Kidney (tissue), 14 donors: ENCODE results near the gene SRGAP3. TPM values are rescaled to one million over a fixed set of nuclear protein-coding genes. Genes with fewer than 3 reads are reported as not detected.

Source experiments
- DNase-seq, 5 donors: peaks; one replicate each; pipeline ENCODE4 v3.0.0-alpha.2; 2013 to 2020
- FAIRE-seq: peaks from 2 replicates; lab custom pipeline; 2012; peaks lifted over from hg19 to GRCh38; lab: Jason Lieb, UNC
- H3K27ac ChIP-seq, 2 donors: one replicate each; pipeline ENCODE4 v1.7.0; 2013; ENCODE audit warnings: low read depth in 2 of 2, low read length in 2 of 2, inconsistent platforms in 1 of 2
- H3K27me3 ChIP-seq: one replicate; pipeline ENCODE4 v1.7.1; 2013; ENCODE audit warnings: low read length, inconsistent platforms; ENCODE audit not compliant: control insufficient read depth, insufficient read depth
- H3K36me3 ChIP-seq, 3 donors: one replicate each; pipeline versions ENCODE4 v1.7.0 to v1.7.1; 2013; ENCODE audit warnings: low read length in 3 of 3, control low read depth in 1 of 3, inconsistent platforms in 1 of 3; ENCODE audit not compliant: insufficient read depth in 3 of 3, control insufficient read depth in 2 of 3
- H3K4me1 ChIP-seq, 3 donors: one replicate each; pipeline versions ENCODE4 v1.7.0 to v1.7.1; 2013; ENCODE audit warnings: low read length in 3 of 3, inconsistent platforms in 1 of 3, low read depth in 1 of 3; ENCODE audit not compliant: control insufficient read depth in 2 of 3, insufficient read depth in 2 of 3
- H3K4me3 ChIP-seq, 3 donors: one replicate each; pipeline versions ENCODE4 v1.7.0 to v1.8.1; 2013; ENCODE audit warnings: low read length in 3 of 3, control low read depth in 1 of 3, inconsistent platforms in 1 of 3
- H3K9ac ChIP-seq, 3 donors: one replicate each; pipeline versions ENCODE4 v1.7.0 to v1.7.1; 2013; ENCODE audit warnings: low read length in 3 of 3, control low read depth in 1 of 3, inconsistent platforms in 1 of 3
- H3K9me3 ChIP-seq, 3 donors: one replicate each; pipeline versions ENCODE4 v1.7.0 to v1.7.1; 2013; ENCODE audit warnings: low read length in 3 of 3, control low read depth in 1 of 3, inconsistent platforms in 1 of 3; ENCODE audit not compliant: control insufficient read depth in 2 of 3, insufficient read depth in 1 of 3
- intact Hi-C: fragments of 100-400 bp; cut with DNase I; formaldehyde crosslinking; loops from one replicate; pipeline ENCODE4 v1.11.1; 2022
- polyA plus RNA-seq: library from polyadenylated mRNA; stranded (reverse); fragments of 350-450 nt; fragmentation: Illumina TruSeq; extraction: RNeasy Lipid Tissue Mini Kit (QIAGEN cat#74804); gene quantifications from one replicate; pipeline ENCODE4 v1.2.3, GENCODE V29; 2014; ENCODE audit warnings: low read depth, low replicate concordance; ENCODE audit not compliant: insufficient read depth
- total RNA-seq: library from RNA; stranded (reverse); fragmentation: NEBNext Ultra II Directional; extraction: Animal tissue kit (Norgen Biotek cat#: 25700); gene quantifications from one replicate; pipeline ENCODE4 v1.2.1, GENCODE V29; 2021
- TF ChIP-seq, protein P1 (sequence below): IDR thresholded peaks from 3 replicates; pipeline ENCODE4 v1.5.1; 2012; ENCODE audit warnings: mild to moderate bottlenecking, moderate library complexity, borderline replicate concordance; ENCODE audit not compliant: insufficient read depth; ENCODE audit errors: extremely low read depth
- donor health status: control.
- donor health status: control.
- donor health status: control.
- donor health status: control.
- donor health status: control.
- donor health status: DM: yes; HTN: yes; CAD: no.
- donor health status: Normal renal cell carcinoma (clear cell type).

Gene SRGAP3
- total and polyA plus RNA-seq, 2 donors from 2014 or later, result 4.1 to 24.3 TPM

DNA sequence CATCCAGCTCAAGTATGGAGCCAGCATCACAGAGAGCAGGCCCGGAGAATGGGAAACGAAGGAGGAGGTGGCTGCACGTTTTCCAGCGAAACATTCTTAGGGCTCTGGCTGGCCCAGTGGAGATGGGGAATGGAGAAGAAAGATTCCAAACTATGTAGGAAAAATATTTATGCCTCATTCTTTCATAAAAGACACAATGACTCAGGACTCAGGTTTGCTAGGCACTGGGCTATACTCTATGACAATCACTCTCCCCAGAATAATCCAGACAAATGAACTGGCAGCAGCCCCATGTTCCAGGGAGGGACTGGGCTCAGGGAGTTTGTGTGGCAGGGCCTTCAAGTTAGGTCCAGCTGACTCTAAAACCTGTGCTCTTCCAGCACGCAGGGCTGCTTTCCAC lies 175.4 kb downstream of the SRGAP3 start:
- intact Hi-C loops, result no loop called here
- TF ChIP-seq, protein P1, sequence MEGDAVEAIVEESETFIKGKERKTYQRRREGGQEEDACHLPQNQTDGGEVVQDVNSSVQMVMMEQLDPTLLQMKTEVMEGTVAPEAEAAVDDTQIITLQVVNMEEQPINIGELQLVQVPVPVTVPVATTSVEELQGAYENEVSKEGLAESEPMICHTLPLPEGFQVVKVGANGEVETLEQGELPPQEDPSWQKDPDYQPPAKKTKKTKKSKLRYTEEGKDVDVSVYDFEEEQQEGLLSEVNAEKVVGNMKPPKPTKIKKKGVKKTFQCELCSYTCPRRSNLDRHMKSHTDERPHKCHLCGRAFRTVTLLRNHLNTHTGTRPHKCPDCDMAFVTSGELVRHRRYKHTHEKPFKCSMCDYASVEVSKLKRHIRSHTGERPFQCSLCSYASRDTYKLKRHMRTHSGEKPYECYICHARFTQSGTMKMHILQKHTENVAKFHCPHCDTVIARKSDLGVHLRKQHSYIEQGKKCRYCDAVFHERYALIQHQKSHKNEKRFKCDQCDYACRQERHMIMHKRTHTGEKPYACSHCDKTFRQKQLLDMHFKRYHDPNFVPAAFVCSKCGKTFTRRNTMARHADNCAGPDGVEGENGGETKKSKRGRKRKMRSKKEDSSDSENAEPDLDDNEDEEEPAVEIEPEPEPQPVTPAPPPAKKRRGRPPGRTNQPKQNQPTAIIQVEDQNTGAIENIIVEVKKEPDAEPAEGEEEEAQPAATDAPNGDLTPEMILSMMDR, result no peak
- no peak overlapping the region for H3K9ac ChIP-seq

DNA sequence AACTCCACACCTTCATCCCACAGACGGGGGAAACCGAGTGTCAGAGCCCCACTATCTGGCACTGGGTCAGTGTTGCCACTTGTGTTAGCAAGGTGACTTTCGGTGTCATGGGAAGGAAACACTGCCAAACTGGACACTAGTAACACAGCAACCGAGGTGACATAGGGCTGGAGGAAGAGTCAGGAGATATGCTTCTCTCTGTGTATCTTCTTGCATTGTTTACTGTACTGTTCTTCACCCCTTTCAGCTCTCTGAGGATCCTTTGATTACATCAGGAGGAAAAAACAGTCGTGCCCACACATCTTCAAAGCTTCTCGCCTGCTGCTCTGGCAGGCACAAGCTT lies 176.8 kb downstream of the SRGAP3 start:
- intact Hi-C loops, result no loop called here
- no peaks in the 10 kb centered on the region for H3K9me3 ChIP-seq
- no peaks in the 10 kb centered on the region for H3K4me1 ChIP-seq
- no peaks in the 10 kb centered on the region for H3K36me3 ChIP-seq
- H3K27me3 ChIP-seq, result no peaks in the 10 kb centered on the region
- H3K4me3 ChIP-seq, result no peak overlapping the region
- TF ChIP-seq, protein P1, result no peak
- H3K27ac ChIP-seq, result no peak overlapping the region
- H3K9ac ChIP-seq, result no peak overlapping the region
- FAIRE-seq (no peak), DNase-seq (no peak)

More for the DNA sequence above, 175.4 kb downstream of the SRGAP3 start:
- no peak for DNase-seq
- no peak overlapping the region for H3K4me3 ChIP-seq
- no peaks in the 10 kb centered on the region for H3K27me3 ChIP-seq
- no peaks in the 10 kb centered on the region for H3K4me1 ChIP-seq
- no peak overlapping the region for H3K27ac ChIP-seq
- no peaks in the 10 kb centered on the region for H3K9me3 ChIP-seq
- FAIRE-seq, result no peak
- H3K36me3 ChIP-seq, result no peaks in the 10 kb centered on the region

DNA sequence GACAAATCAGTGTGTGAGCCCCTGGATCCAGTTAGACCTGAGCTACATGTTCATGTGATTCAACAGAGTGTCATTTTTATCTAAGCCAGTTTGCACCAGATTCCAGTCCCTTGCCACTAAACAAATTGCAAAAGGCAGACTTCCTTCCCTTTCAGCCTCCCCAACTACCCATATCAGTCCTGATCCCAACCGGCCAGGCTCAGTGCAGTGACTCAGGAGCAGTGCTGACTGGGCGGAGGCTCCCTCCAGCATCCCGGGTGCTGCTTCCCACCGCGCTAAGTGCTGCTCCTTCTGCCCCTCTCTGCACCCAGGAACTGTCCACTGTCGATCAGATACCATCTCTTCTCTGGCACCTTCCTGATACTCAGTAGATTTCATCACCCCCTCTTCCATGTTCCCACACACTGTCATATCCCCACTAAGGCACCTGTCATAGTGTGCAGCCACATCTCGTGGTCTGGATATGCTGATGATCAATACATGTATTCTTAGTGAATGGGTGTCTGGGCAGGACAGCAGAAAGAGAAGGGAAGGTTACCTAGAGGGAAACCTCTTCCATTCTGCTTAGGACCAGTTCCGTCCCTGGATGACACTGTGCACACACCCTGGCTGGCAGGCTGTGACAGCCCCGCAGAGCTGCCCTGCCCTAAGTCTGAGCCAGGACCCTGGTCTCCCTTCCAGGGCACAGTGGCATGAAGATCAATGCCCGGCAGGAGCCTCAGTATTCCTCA lies 177.3 kb downstream of the SRGAP3 start:
- no peak for DNase-seq
- no peak for FAIRE-seq
- TF ChIP-seq, protein P1, result no peak
- H3K9ac ChIP-seq, result no peak overlapping the region
- intact Hi-C loops, result no loop called here
- H3K27me3 ChIP-seq, result no peaks in the 10 kb centered on the region
- no peaks in the 10 kb centered on the region for H3K4me1 ChIP-seq
- H3K36me3 ChIP-seq, result no peaks in the 10 kb centered on the region
- no peak overlapping the region for H3K4me3 ChIP-seq
- H3K9me3 ChIP-seq, result no peaks in the 10 kb centered on the region
- H3K27ac ChIP-seq, result no peak overlapping the region
